SU-DHL-6 (cell line): ENCODE data around the gene RMI1.

Experiments used
- H2AFZ ChIP-seq: fragments of 200-600 bp; sonication (generic); 2 replicates; pipeline ENCODE4 v1.6.1; 2014; ENCODE audit warnings: low read depth, mild to moderate bottlenecking, moderate library complexity, mixed read lengths, antibody characterized with exemption, low read length; ENCODE audit not compliant: severe bottlenecking
- H3F3A ChIP-seq: fragments of 200-600 bp; shearing (Covaris generic); 2 replicates; pipeline ENCODE4 v1.6.0; 2016; ENCODE audit warnings: antibody characterized with exemption, mild to moderate bottlenecking; ENCODE audit not compliant: insufficient read depth
- H3K27ac ChIP-seq: fragments of 200-600 bp; sonication (generic); 2 replicates; pipeline ENCODE4 v1.5.1; 2016; ENCODE audit warnings: low read depth, mild to moderate bottlenecking, low read length, moderate library complexity, mixed read lengths
- H3K27me3 ChIP-seq: fragments of 200-600 bp; sonication (generic), shearing (Covaris generic); 2 replicates; pipeline ENCODE4 v1.6.0; 2014; ENCODE audit warnings: mild to moderate bottlenecking, low read length
- H3K36me3 ChIP-seq: fragments of 200-600 bp; sonication (generic); 2 replicates; pipeline ENCODE4 v1.6.1; 2014; ENCODE audit warnings: mild to moderate bottlenecking, low read length, mixed read lengths
- H3K4me2 ChIP-seq: fragments of 300-600, 200-600 bp; shearing (Covaris generic), sonication (generic); 2 replicates; pipeline ENCODE4 v1.6.0; 2014; ENCODE audit warnings: low read length, low read depth, mild to moderate bottlenecking; ENCODE audit not compliant: poor library complexity, severe bottlenecking
- H3K4me3 ChIP-seq: fragments of 200-600 bp; sonication (generic); 2 replicates; pipeline ENCODE4 v1.5.1; 2014; ENCODE audit warnings: antibody characterized with exemption, low read length, mild to moderate bottlenecking, mixed read lengths; ENCODE audit not compliant: insufficient read depth, poor library complexity, severe bottlenecking
- H3K79me2 ChIP-seq: fragments of 200-600 bp; sonication (generic); 2 replicates; pipeline ENCODE4 v1.6.1; 2014; ENCODE audit warnings: mild to moderate bottlenecking, low read length, moderate library complexity; ENCODE audit not compliant: insufficient read depth
- H3K9ac ChIP-seq: fragments of 200-600 bp; sonication (generic); 2 replicates; pipeline ENCODE4 v1.7.0; 2014; ENCODE audit warnings: mild to moderate bottlenecking, low read length
- H3K9me2 ChIP-seq: fragments of 200-600 bp; sonication (generic); replicated peaks from 2 replicates; pipeline ENCODE4 v1.6.1; 2014; ENCODE audit warnings: low read length; ENCODE audit not compliant: insufficient read depth
- H3K9me3 ChIP-seq: fragments of 200-600 bp; sonication (generic); 2 replicates; pipeline ENCODE4 v1.6.1; 2014; ENCODE audit warnings: low read length, mixed read lengths; ENCODE audit not compliant: insufficient read depth
- H4K20me1 ChIP-seq: fragments of 200-600 bp; sonication (generic); 2 replicates; pipeline ENCODE4 v1.6.1; 2014; ENCODE audit warnings: low read depth, mild to moderate bottlenecking, antibody characterized with exemption, low read length, moderate library complexity, mixed read lengths
- CTCF ChIP-seq: fragments of 200-600 bp; sonication (generic); IDR thresholded peaks from one replicate; pipeline ENCODE4 v1.5.1; 2017; ENCODE audit warnings: antibody characterized with exemption, mild to moderate bottlenecking, low read length, moderate library complexity; ENCODE audit not compliant: insufficient read depth, poor library complexity, severe bottlenecking
- EZH2phosphoT487 ChIP-seq: fragments of 200-600 bp; sonication (generic), shearing (Covaris generic); conservative IDR thresholded peaks from 2 replicates; pipeline ENCODE4 v1.6.1; 2018; ENCODE audit warnings: mild to moderate bottlenecking, antibody characterized with exemption, low read length, moderate library complexity, mixed read lengths

RMI1 gene

GRCh38 chr9:83988411-83988810 is 7.8 kb downstream of the RMI1 start:
- Histone ChIP-seq H3K9me3 (no peaks in the 10 kb centered on the region), H3K9me2 (no peaks in the 10 kb centered on the region), H3K9ac (no peak overlapping the region), H4K20me1 (peaks cover 19% of the 10 kb centered on the region; the same call in 1 of the 2 replicates), H3K36me3 (peaks cover 15% of the 10 kb centered on the region; the same call in 1 of the 2 replicates), H3K27me3 (no peaks in the 10 kb centered on the region), H2AFZ (no peak overlapping the region), H3K79me2 (peaks cover 99% of the 10 kb centered on the region), H3F3A (peaks cover 18% of the 10 kb centered on the region; the same call in 1 of the 2 replicates), H3K4me2 (no peak overlapping the region), H3K4me3 (no peak overlapping the region), H3K27ac (no peak overlapping the region)
- TF ChIP-seq EZH2phosphoT487 (no peak), CTCF (no peak)

- H2AFZ ChIP-seq = no peak overlapping the region
- H3K9ac ChIP-seq = no peak overlapping the region
- TF ChIP-seq EZH2phosphoT487 (no peak), CTCF (no peak)
- peaks cover 15% of the 10 kb centered on the region; the same call in 1 of the 2 replicates for H3K36me3 ChIP-seq
- H3K9me2 ChIP-seq = no peaks in the 10 kb centered on the region
- no peak overlapping the region for H3K4me2 ChIP-seq
- no peaks in the 10 kb centered on the region for H3K27me3 ChIP-seq
- no peak overlapping the region for H3K27ac ChIP-seq
- H3K4me3 ChIP-seq = no peak overlapping the region
- H3K79me2 ChIP-seq = peaks cover 99% of the 10 kb centered on the region
- no peaks in the 10 kb centered on the region for H3K9me3 ChIP-seq
- H3F3A ChIP-seq = peaks cover 7% of the 10 kb centered on the region; the same call in 1 of the 2 replicates
- H4K20me1 ChIP-seq = peaks cover 20% of the 10 kb centered on the region; the same call in 1 of the 2 replicates
These were observed 10.8 kb downstream of the RMI1 start for GRCh38 chr9:83991355-83991754.

GRCh38 chr9:83992407-83992806 is 11.8 kb downstream of the RMI1 start:
- H3K27ac ChIP-seq = no peak overlapping the region
- H2AFZ ChIP-seq = no peak overlapping the region
- no peak overlapping the region for H3K4me3 ChIP-seq
- H3F3A ChIP-seq = peaks cover 4% of the 10 kb centered on the region; the same call in 1 of the 2 replicates
- H3K79me2 ChIP-seq = peaks cover 99% of the 10 kb centered on the region
- no peak for TF ChIP-seq EZH2phosphoT487
- no peak for TF ChIP-seq CTCF
- no peak overlapping the region for H3K9ac ChIP-seq
- H3K27me3 ChIP-seq = no peaks in the 10 kb centered on the region
- no peak overlapping the region for H3K4me2 ChIP-seq
- peaks cover 15% of the 10 kb centered on the region; the same call in 1 of the 2 replicates for H4K20me1 ChIP-seq
- H3K9me2 ChIP-seq = no peaks in the 10 kb centered on the region
- H3K36me3 ChIP-seq = peaks cover 15% of the 10 kb centered on the region; the same call in 1 of the 2 replicates
- no peaks in the 10 kb centered on the region for H3K9me3 ChIP-seq
